ENCODE results near the gene HSD17B2.

Gene HSD17B2

DNA sequence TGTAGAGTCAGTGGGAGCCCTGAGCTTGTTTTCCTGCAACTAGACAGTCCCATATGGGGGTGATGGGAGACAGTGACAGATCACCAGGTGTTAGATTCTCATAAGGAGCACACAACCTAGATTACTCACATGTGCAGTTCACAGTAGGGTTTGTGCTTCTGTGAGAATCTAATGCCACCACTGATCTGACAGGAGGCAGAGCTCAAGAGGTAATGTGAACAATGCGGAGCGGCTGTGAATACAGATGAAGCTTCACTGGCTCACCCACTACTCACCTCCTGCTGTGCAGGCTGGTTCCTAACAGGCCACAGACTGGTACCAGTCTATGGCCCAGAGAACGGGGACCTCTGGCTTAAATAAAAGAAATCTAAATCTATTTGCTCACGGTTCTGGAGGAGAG, 10.2 kb upstream of the HSD17B2 start:
- Histone ChIP-seq H3K79me2 (ENCODE audit: low read length) (no peaks in the 10 kb centered on the region), H3K4me3 (ENCODE audit: low read length) (no peak overlapping the region), H3K27me3 (replicated peaks; ENCODE audit: insufficient read depth, low read length) (no peaks in the 10 kb centered on the region), H3K9ac (ENCODE audit: low read length) (no peak overlapping the region), H3K4me1 (ENCODE audit: low read length) (no peaks in the 10 kb centered on the region), H3F3A (ENCODE audit: insufficient read depth, low read length) (no peaks in the 10 kb centered on the region), H3K36me3 (replicated peaks; ENCODE audit: insufficient read depth, low read length) (no peaks in the 10 kb centered on the region), H2AFZ (ENCODE audit: low read length) (no peak overlapping the region), H3K9me3 (replicated peaks; ENCODE audit: insufficient read depth, low read length) (no peaks in the 10 kb centered on the region), H3K4me2 (ENCODE audit: low read depth, low read length) (no peak overlapping the region), H4K20me1 (ENCODE audit: insufficient read depth, low read length) (no peaks in the 10 kb centered on the region), H3K27ac (ENCODE audit: low read length) (no peak overlapping the region), H3K9me2 (replicated peaks; ENCODE audit: insufficient read depth, low read length) (no peaks in the 10 kb centered on the region)
- no peak for DNase-seq
- TF ChIP-seq EZH2 (optimal IDR thresholded peaks at IDR 0.05; ENCODE audit: low read depth, low read length) (no peak), CTCF (IDR thresholded peaks at IDR 0.05; ENCODE audit: low read length) (no peak), EZH2phosphoT487 (IDR thresholded peaks at IDR 0.05; ENCODE audit: low read length) (no peak)

- DNase-seq, result no peak
- Histone ChIP-seq H4K20me1 (ENCODE audit: insufficient read depth, low read length) (no peaks in the 10 kb centered on the region), H3K4me1 (ENCODE audit: low read length) (no peaks in the 10 kb centered on the region), H3K9me2 (replicated peaks; ENCODE audit: insufficient read depth, low read length) (no peaks in the 10 kb centered on the region), H3K36me3 (replicated peaks; ENCODE audit: insufficient read depth, low read length) (no peaks in the 10 kb centered on the region), H3K9me3 (replicated peaks; ENCODE audit: insufficient read depth, low read length) (no peaks in the 10 kb centered on the region), H3K4me3 (ENCODE audit: low read length) (no peak overlapping the region), H3K27ac (ENCODE audit: low read length) (no peak overlapping the region), H3F3A (ENCODE audit: insufficient read depth, low read length) (no peaks in the 10 kb centered on the region), H3K27me3 (replicated peaks; ENCODE audit: insufficient read depth, low read length) (no peaks in the 10 kb centered on the region), H2AFZ (ENCODE audit: low read length) (no peak overlapping the region), H3K79me2 (ENCODE audit: low read length) (no peaks in the 10 kb centered on the region), H3K4me2 (ENCODE audit: low read depth, low read length) (no peak overlapping the region), H3K9ac (ENCODE audit: low read length) (no peak overlapping the region)
- TF ChIP-seq EZH2phosphoT487 (IDR thresholded peaks at IDR 0.05; ENCODE audit: low read length) (no peak), EZH2 (optimal IDR thresholded peaks at IDR 0.05; ENCODE audit: low read depth, low read length) (no peak), CTCF (IDR thresholded peaks at IDR 0.05; ENCODE audit: low read length) (no peak)
These were observed 7.4 kb upstream of the HSD17B2 start for GRCh38 chr16:82027629-82028064.

DNA sequence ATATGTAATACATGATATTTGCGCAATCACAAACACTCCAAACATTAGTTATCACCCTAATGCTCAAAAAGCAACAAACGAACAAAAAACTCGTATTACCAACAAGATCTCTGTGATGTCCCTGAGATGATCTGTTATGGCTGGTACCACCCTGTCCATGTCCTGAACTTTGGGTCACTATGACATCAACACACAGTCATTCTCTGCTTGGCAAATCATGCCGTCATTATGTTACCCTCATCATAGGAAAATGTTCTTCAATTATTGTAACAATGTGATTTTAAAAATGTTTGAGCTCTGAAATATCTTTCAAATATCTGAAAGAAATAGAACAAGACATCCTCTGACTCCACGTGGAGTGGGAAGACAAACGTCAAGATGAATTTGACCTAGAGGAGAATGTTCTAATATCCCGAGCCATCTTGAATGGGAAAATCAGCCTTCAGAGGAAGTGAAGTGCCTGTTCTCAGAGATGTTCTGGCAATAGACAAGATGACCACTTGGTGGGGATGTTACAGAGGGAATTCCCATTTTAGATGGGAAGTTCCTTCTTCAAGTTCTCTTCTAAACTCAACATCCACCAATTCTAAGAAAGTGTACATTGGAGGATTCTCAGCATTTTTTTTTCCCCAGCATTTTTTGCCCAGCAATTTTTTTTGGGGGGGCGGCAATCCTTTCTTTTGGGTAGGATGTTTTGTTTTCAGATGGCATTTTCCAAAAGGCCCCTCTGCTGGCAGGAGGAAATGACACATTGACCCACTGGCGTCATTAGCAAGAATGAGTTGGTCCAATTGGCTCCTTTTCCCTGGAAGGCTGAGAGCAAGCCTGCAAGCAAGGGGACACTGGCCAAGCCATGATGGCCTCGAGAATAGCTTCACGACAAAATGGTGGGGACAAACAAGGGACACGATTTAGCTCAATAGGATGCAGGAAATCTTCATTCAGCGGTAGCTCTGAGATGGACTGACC, 3.7 kb upstream of the HSD17B2 start:
- H3K4me3 ChIP-seq (ENCODE audit: low read length), result no peak overlapping the region
- no peak overlapping the region for H3K9ac ChIP-seq (ENCODE audit: low read length)
- no peaks in the 10 kb centered on the region for H3K4me1 ChIP-seq (ENCODE audit: low read length)
- no peaks in the 10 kb centered on the region for H4K20me1 ChIP-seq (ENCODE audit: insufficient read depth, low read length)
- H3K27ac ChIP-seq (ENCODE audit: low read length), result no peak overlapping the region
- H3K79me2 ChIP-seq (ENCODE audit: low read length), result no peaks in the 10 kb centered on the region
- H3F3A ChIP-seq (ENCODE audit: insufficient read depth, low read length), result no peaks in the 10 kb centered on the region
- TF ChIP-seq EZH2 (optimal IDR thresholded peaks at IDR 0.05; ENCODE audit: low read depth, low read length) (no peak), CTCF (IDR thresholded peaks at IDR 0.05; ENCODE audit: low read length) (peak; percentile 33)
- DNase-seq, result no peak
- no peaks in the 10 kb centered on the region for H3K9me3 ChIP-seq (replicated peaks; ENCODE audit: insufficient read depth, low read length)
- no peak overlapping the region for H3K4me2 ChIP-seq (ENCODE audit: low read depth, low read length)
- no peak overlapping the region for H2AFZ ChIP-seq (ENCODE audit: low read length)
- no peaks in the 10 kb centered on the region for H3K27me3 ChIP-seq (replicated peaks; ENCODE audit: insufficient read depth, low read length)
- no peaks in the 10 kb centered on the region for H3K9me2 ChIP-seq (replicated peaks; ENCODE audit: insufficient read depth, low read length)
- no peaks in the 10 kb centered on the region for H3K36me3 ChIP-seq (replicated peaks; ENCODE audit: insufficient read depth, low read length)

All from MM.1S (cell line).